ENCODE data around the gene PLEKHD1.
"Not testable (repeated sequence)": the region's sequence is repeated elsewhere in the genome, so short reads cannot be mapped to it uniquely, and the experiment has no call there.

Gene PLEKHD1

GRCh38 chr14:69490219-69490918 lies 5.8 kb downstream of the PLEKHD1 start:
- peaks cover 5% of the 10 kb centered on the region; the same call in 1 of the 2 replicates for H3K4me1 ChIP-seq (ENCODE audit: insufficient read depth, low read length)
- no peak overlapping the region for H3K9ac ChIP-seq (ENCODE audit: low read depth, low read length)
- no peaks in the 10 kb centered on the region for H3K9me3 ChIP-seq (ENCODE audit: control insufficient read depth, insufficient read depth, low read length)
- no peaks in the 10 kb centered on the region for H3K36me3 ChIP-seq (ENCODE audit: insufficient read depth, low read length)

- no peaks in the 10 kb centered on the region for H3K36me3 ChIP-seq (ENCODE audit: insufficient read depth, low read length)
- no peaks in the 10 kb centered on the region for H3K9me3 ChIP-seq (ENCODE audit: control insufficient read depth, insufficient read depth, low read length)
- no peak overlapping the region for H3K9ac ChIP-seq (ENCODE audit: low read depth, low read length)
- peaks cover 5% of the 10 kb centered on the region; the same call in 1 of the 2 replicates for H3K4me1 ChIP-seq (ENCODE audit: insufficient read depth, low read length)
Observed at GRCh38 chr14:69491193-69491592, 6.7 kb downstream of the PLEKHD1 start.

- Histone ChIP-seq H3K36me3 (ENCODE audit: insufficient read depth, low read length) (no peaks in the 10 kb centered on the region), H3K9ac (ENCODE audit: low read depth, low read length) (no peak overlapping the region), H3K4me1 (ENCODE audit: insufficient read depth, low read length) (no peaks in the 10 kb centered on the region), H3K9me3 (ENCODE audit: control insufficient read depth, insufficient read depth, low read length) (no peaks in the 10 kb centered on the region)
Observed at GRCh38 chr14:69493038-69493437, 8.5 kb downstream of the PLEKHD1 start.

GRCh38 chr14:69493791-69494190 lies 9.3 kb downstream of the PLEKHD1 start:
- Histone ChIP-seq H3K36me3 (ENCODE audit: insufficient read depth, low read length) (no peaks in the 10 kb centered on the region), H3K9ac (ENCODE audit: low read depth, low read length) (no peak overlapping the region), H3K9me3 (ENCODE audit: control insufficient read depth, insufficient read depth, low read length) (no peaks in the 10 kb centered on the region), H3K4me1 (ENCODE audit: insufficient read depth, low read length) (no peaks in the 10 kb centered on the region)

- Histone ChIP-seq H3K9me3 (ENCODE audit: control insufficient read depth, insufficient read depth, low read length) (no peaks in the 10 kb centered on the region), H3K4me1 (ENCODE audit: insufficient read depth, low read length) (no peaks in the 10 kb centered on the region), H3K36me3 (ENCODE audit: insufficient read depth, low read length) (no peaks in the 10 kb centered on the region), H3K9ac (ENCODE audit: low read depth, low read length) (no peak overlapping the region)
Observed at GRCh38 chr14:69495341-69495921, 10.9 kb downstream of the PLEKHD1 start.

- not testable (repeated sequence) for H3K4me1 ChIP-seq (ENCODE audit: insufficient read depth, low read length); H3K36me3 ChIP-seq (ENCODE audit: insufficient read depth, low read length); H3K9ac ChIP-seq (ENCODE audit: low read depth, low read length)
Observed at GRCh38 chr14:69497866-69498265, 13.3 kb downstream of the PLEKHD1 start.

GRCh38 chr14:69498286-69498685 lies 13.8 kb downstream of the PLEKHD1 start:
- not testable (repeated sequence) for H3K36me3 ChIP-seq (ENCODE audit: insufficient read depth, low read length); H3K9ac ChIP-seq (ENCODE audit: low read depth, low read length); H3K9me3 ChIP-seq (ENCODE audit: control insufficient read depth, insufficient read depth, low read length); H3K4me1 ChIP-seq (ENCODE audit: insufficient read depth, low read length)

More at GRCh38 chr14:69497866-69498265, 13.3 kb downstream of the PLEKHD1 start:
- H3K9me3 ChIP-seq (ENCODE audit: control insufficient read depth, insufficient read depth, low read length) = not testable (repeated sequence)

- Histone ChIP-seq H3K9me3 (ENCODE audit: control insufficient read depth, insufficient read depth, low read length) (no peaks in the 10 kb centered on the region), H3K4me1 (ENCODE audit: insufficient read depth, low read length) (no peaks in the 10 kb centered on the region), H3K9ac (ENCODE audit: low read depth, low read length) (no peak overlapping the region), H3K36me3 (ENCODE audit: insufficient read depth, low read length) (no peaks in the 10 kb centered on the region)
Observed at GRCh38 chr14:69499436-69499835, 14.9 kb downstream of the PLEKHD1 start.

GRCh38 chr14:69500096-69500495 lies 15.6 kb downstream of the PLEKHD1 start:
- no peak overlapping the region for H3K9ac ChIP-seq (ENCODE audit: low read depth, low read length)
- H3K36me3 ChIP-seq (ENCODE audit: insufficient read depth, low read length) = no peaks in the 10 kb centered on the region
- no peaks in the 10 kb centered on the region for H3K9me3 ChIP-seq (ENCODE audit: control insufficient read depth, insufficient read depth, low read length)
- H3K4me1 ChIP-seq (ENCODE audit: insufficient read depth, low read length) = no peaks in the 10 kb centered on the region

- Histone ChIP-seq H3K36me3 (ENCODE audit: insufficient read depth, low read length) (no peaks in the 10 kb centered on the region), H3K4me1 (ENCODE audit: insufficient read depth, low read length) (no peaks in the 10 kb centered on the region), H3K9me3 (ENCODE audit: control insufficient read depth, insufficient read depth, low read length) (no peaks in the 10 kb centered on the region), H3K9ac (ENCODE audit: low read depth, low read length) (no peak overlapping the region)
Observed at GRCh38 chr14:69500736-69501135, 16.2 kb downstream of the PLEKHD1 start.

GRCh38 chr14:69501423-69501838 lies 16.9 kb downstream of the PLEKHD1 start:
- Histone ChIP-seq H3K9ac (ENCODE audit: low read depth, low read length) (no peak overlapping the region), H3K9me3 (ENCODE audit: control insufficient read depth, insufficient read depth, low read length) (no peaks in the 10 kb centered on the region), H3K36me3 (ENCODE audit: insufficient read depth, low read length) (no peaks in the 10 kb centered on the region), H3K4me1 (ENCODE audit: insufficient read depth, low read length) (no peaks in the 10 kb centered on the region)

GRCh38 chr14:69504775-69505174 lies 20.2 kb downstream of the PLEKHD1 start:
- H3K36me3 ChIP-seq (ENCODE audit: insufficient read depth, low read length) = no peaks in the 10 kb centered on the region
- H3K4me1 ChIP-seq (ENCODE audit: insufficient read depth, low read length) = no peaks in the 10 kb centered on the region
- H3K9me3 ChIP-seq (ENCODE audit: control insufficient read depth, insufficient read depth, low read length) = no peaks in the 10 kb centered on the region
- H3K9ac ChIP-seq (ENCODE audit: low read depth, low read length) = no peak overlapping the region

- Histone ChIP-seq H3K9ac (ENCODE audit: low read depth, low read length) (no peak overlapping the region), H3K4me1 (ENCODE audit: insufficient read depth, low read length) (no peaks in the 10 kb centered on the region)
Observed at GRCh38 chr14:69505338-69506240, 21.1 kb downstream of the PLEKHD1 start.

GRCh38 chr14:69506241-69506595 lies 21.7 kb downstream of the PLEKHD1 start:
- Histone ChIP-seq H3K36me3 (ENCODE audit: insufficient read depth, low read length) (no peaks in the 10 kb centered on the region), H3K9me3 (ENCODE audit: control insufficient read depth, insufficient read depth, low read length) (no peaks in the 10 kb centered on the region), H3K4me1 (ENCODE audit: insufficient read depth, low read length) (no peaks in the 10 kb centered on the region), H3K9ac (ENCODE audit: low read depth, low read length) (no peak overlapping the region)

More at GRCh38 chr14:69505338-69506240, 21.1 kb downstream of the PLEKHD1 start:
- Histone ChIP-seq H3K9me3 (ENCODE audit: control insufficient read depth, insufficient read depth, low read length) (no peaks in the 10 kb centered on the region), H3K36me3 (ENCODE audit: insufficient read depth, low read length) (no peaks in the 10 kb centered on the region)

Measured in ES-I3 (cell line).